IgD-negative memory B cell (primary cell): Measurements from ENCODE around the gene TPH1. TPM values are rescaled to one million over a fixed set of nuclear protein-coding genes. Genes with fewer than 3 reads are reported as not detected.
A peak's percentile ranks its signal among the peaks of the same experiment; 100 is the strongest.

Experiments used
- H3K27ac Mint-ChIP-seq, 3 donors: one replicate each; pipeline ENCODE4 v1.8.0; 2020 to 2022; ENCODE audit warnings: mild to moderate bottlenecking in 3 of 3, mixed read lengths in 3 of 3, moderate library complexity in 1 of 3
- H3K27me3 Mint-ChIP-seq: one replicate; pipeline ENCODE4 v1.8.0; 2021; ENCODE audit warnings: mixed read lengths
- H3K36me3 Mint-ChIP-seq: one replicate; pipeline ENCODE4 v1.8.0; 2020; ENCODE audit warnings: mild to moderate bottlenecking, mixed read lengths
- H3K4me1 Mint-ChIP-seq, 3 donors: one replicate each; pipeline ENCODE4 v1.8.0; 2020 to 2022; ENCODE audit warnings: mixed read lengths in 3 of 3, mild to moderate bottlenecking in 1 of 3
- H3K4me3 Mint-ChIP-seq, 4 donors: one replicate each; pipeline ENCODE4 v1.8.0; 2020 to 2022; ENCODE audit warnings: mild to moderate bottlenecking in 4 of 4, mixed read lengths in 4 of 4, moderate library complexity in 3 of 4
- H3K9me3 Mint-ChIP-seq, 3 donors: one replicate each; pipeline ENCODE4 v1.8.0; 2020 to 2021; ENCODE audit warnings: mixed read lengths in 3 of 3, mild to moderate bottlenecking in 1 of 3
- polyA plus RNA-seq: library from polyadenylated mRNA; unstranded; fragments of 300-500 nt; fragmentation: Illumina TruSeq; gene quantifications from one replicate; pipeline ENCODE4 v1.2.3, GENCODE V29; 2021

TPH1 gene
- polyA plus RNA-seq, 1 donor from 2014 or later = not detected

- Mint-ChIP-seq H3K4me3 (no peak overlapping the region), H3K27me3 (no peaks in the 10 kb centered on the region), H3K27ac (no peak overlapping the region), H3K36me3 (peaks cover 2% of the 10 kb centered on the region), H3K4me1 (peaks cover 0 to 3% (median 0%) of the 10 kb centered on the region in 3 donors), H3K9me3 (no peaks in the 10 kb centered on the region)
Measured at GRCh38 chr11:18063125-18063524, 17.1 kb upstream of the TPH1 start.

- H3K4me3 Mint-ChIP-seq = no peak overlapping the region
- no peaks in the 10 kb centered on the region for H3K9me3 Mint-ChIP-seq
- H3K36me3 Mint-ChIP-seq = peaks cover 2% of the 10 kb centered on the region
- no peaks in the 10 kb centered on the region for H3K27me3 Mint-ChIP-seq
- no peak overlapping the region for H3K27ac Mint-ChIP-seq
- peaks cover 0 to 3% (median 0%) of the 10 kb centered on the region in 3 donors for H3K4me1 Mint-ChIP-seq
Measured at GRCh38 chr11:18061351-18061750, 15.3 kb upstream of the TPH1 start.

- no peaks in the 10 kb centered on the region for H3K4me1 Mint-ChIP-seq
- H3K27ac Mint-ChIP-seq = no peak overlapping the region
- H3K36me3 Mint-ChIP-seq = no peaks in the 10 kb centered on the region
- no peaks in the 10 kb centered on the region for H3K9me3 Mint-ChIP-seq
- H3K27me3 Mint-ChIP-seq = no peaks in the 10 kb centered on the region
- H3K4me3 Mint-ChIP-seq = no peak overlapping the region
Measured at GRCh38 chr11:18056561-18057181, 10.6 kb upstream of the TPH1 start.

- no peaks in the 10 kb centered on the region for H3K9me3 Mint-ChIP-seq
- H3K4me1 Mint-ChIP-seq = peaks cover 0 to 6% (median 3%) of the 10 kb centered on the region in 3 donors
- no peak overlapping the region for H3K4me3 Mint-ChIP-seq
- no peaks in the 10 kb centered on the region for H3K27me3 Mint-ChIP-seq
- H3K36me3 Mint-ChIP-seq = no peaks in the 10 kb centered on the region
- no peak overlapping the region for H3K27ac Mint-ChIP-seq
Measured at GRCh38 chr11:18054511-18055103, 8.5 kb upstream of the TPH1 start.

- H3K27me3 Mint-ChIP-seq = peaks cover 9% of the 10 kb centered on the region
- peaks cover 3% of the 10 kb centered on the region for H3K36me3 Mint-ChIP-seq
- H3K4me3 Mint-ChIP-seq = no peak overlapping the region
- H3K9me3 Mint-ChIP-seq = peaks cover 2 to 5% (median 3%) of the 10 kb centered on the region in 3 donors
- no peak overlapping the region for H3K27ac Mint-ChIP-seq
- peaks cover 0 to 6% (median 3%) of the 10 kb centered on the region in 3 donors for H3K4me1 Mint-ChIP-seq
Measured at GRCh38 chr11:18050848-18051247, 4.8 kb upstream of the TPH1 start.

- no peaks in the 10 kb centered on the region for H3K9me3 Mint-ChIP-seq
- no peak overlapping the region for H3K27ac Mint-ChIP-seq
- peaks cover 3% of the 10 kb centered on the region for H3K36me3 Mint-ChIP-seq
- no peaks in the 10 kb centered on the region for H3K27me3 Mint-ChIP-seq
- no peaks in the 10 kb centered on the region for H3K4me1 Mint-ChIP-seq
- H3K4me3 Mint-ChIP-seq = no peak overlapping the region
Measured at GRCh38 chr11:18036456-18036855, 9.6 kb downstream of the TPH1 start.

- no peak overlapping the region for H3K4me3 Mint-ChIP-seq
- no peaks in the 10 kb centered on the region for H3K9me3 Mint-ChIP-seq
- no peaks in the 10 kb centered on the region for H3K4me1 Mint-ChIP-seq
- no peaks in the 10 kb centered on the region for H3K27me3 Mint-ChIP-seq
- H3K27ac Mint-ChIP-seq = no peak overlapping the region
- peaks cover 5% of the 10 kb centered on the region for H3K36me3 Mint-ChIP-seq
Measured at GRCh38 chr11:18027475-18027874, 18.6 kb downstream of the TPH1 start.

- Mint-ChIP-seq H3K27ac (no peak overlapping the region), H3K9me3 (no peaks in the 10 kb centered on the region), H3K4me3 (no peak overlapping the region)
Measured at GRCh38 chr11:18022419-18022818, 23.6 kb downstream of the TPH1 start.

GRCh38 chr11:18019650-18020049 lies 26.4 kb downstream of the TPH1 start:
- H3K4me3 Mint-ChIP-seq = no peak overlapping the region
- no peaks in the 10 kb centered on the region for H3K27me3 Mint-ChIP-seq

More at GRCh38 chr11:18022419-18022818, 23.6 kb downstream of the TPH1 start:
- no peaks in the 10 kb centered on the region for H3K27me3 Mint-ChIP-seq
- no peaks in the 10 kb centered on the region for H3K36me3 Mint-ChIP-seq
- no peaks in the 10 kb centered on the region for H3K4me1 Mint-ChIP-seq

GRCh38 chr11:18016789-18017188 lies 29.3 kb downstream of the TPH1 start:
- Mint-ChIP-seq H3K36me3 (peaks cover 3% of the 10 kb centered on the region), H3K27ac (no peak overlapping the region), H3K4me3 (peak overlapping the region in 1 of 4 donors; percentile 34), H3K27me3 (no peaks in the 10 kb centered on the region), H3K9me3 (peaks cover 0 to 2% (median 0%) of the 10 kb centered on the region in 3 donors), H3K4me1 (peaks cover 8 to 13% (median 12%) of the 10 kb centered on the region in 3 donors)

More at GRCh38 chr11:18019650-18020049, 26.4 kb downstream of the TPH1 start:
- Mint-ChIP-seq H3K36me3 (no peaks in the 10 kb centered on the region), H3K9me3 (no peaks in the 10 kb centered on the region), H3K4me1 (no peaks in the 10 kb centered on the region), H3K27ac (no peak overlapping the region)

GRCh38 chr11:18014876-18015275 lies 31.2 kb downstream of the TPH1 start:
- Mint-ChIP-seq H3K4me1 (peaks cover 10 to 17% (median 16%) of the 10 kb centered on the region in 3 donors), H3K4me3 (peak overlapping the region in 2 of 4 donors; percentile 24 to 95), H3K9me3 (peaks cover 0 to 5% (median 0%) of the 10 kb centered on the region in 3 donors), H3K36me3 (peaks cover 3% of the 10 kb centered on the region), H3K27me3 (no peaks in the 10 kb centered on the region), H3K27ac (peak overlapping the region in 1 of 3 donors; percentile 99)

- no peaks in the 10 kb centered on the region for H3K27me3 Mint-ChIP-seq
- H3K27ac Mint-ChIP-seq = peak overlapping the region; percentile 91 to 99 (median 97)
- peak overlapping the region; percentile 95 to 100 (median 100) for H3K4me3 Mint-ChIP-seq
- H3K36me3 Mint-ChIP-seq = peaks cover 3% of the 10 kb centered on the region
- peaks cover 10 to 17% (median 16%) of the 10 kb centered on the region in 3 donors for H3K4me1 Mint-ChIP-seq
- H3K9me3 Mint-ChIP-seq = peaks cover 0 to 5% (median 0%) of the 10 kb centered on the region in 3 donors
Measured at GRCh38 chr11:18013790-18014507, 32.1 kb downstream of the TPH1 start.

GRCh38 chr11:18012906-18013781 lies 32.9 kb downstream of the TPH1 start, which contains the start of gene SERGEF:
Gene SERGEF (minus strand): TSS chr11:18013047. CDS start chr11:18013010, 37 bp downstream.
- Mint-ChIP-seq H3K9me3 (peaks cover 0 to 5% (median 0%) of the 10 kb centered on the region in 3 donors), H3K4me1 (peaks cover 10 to 17% (median 16%) of the 10 kb centered on the region in 3 donors), H3K27me3 (no peaks in the 10 kb centered on the region), H3K27ac (peak within 1 kb of the TSS; percentile 91 to 99 (median 98)), H3K36me3 (peaks cover 3% of the 10 kb centered on the region), H3K4me3 (peak within 1 kb of the TSS; percentile 95 to 100 (median 100))

- Mint-ChIP-seq H3K36me3 (peaks cover 3% of the 10 kb centered on the region), H3K27ac (peak overlapping the region; percentile 57 to 98 (median 64)), H3K27me3 (no peaks in the 10 kb centered on the region), H3K9me3 (peaks cover 0 to 5% (median 0%) of the 10 kb centered on the region in 3 donors), H3K4me3 (peak overlapping the region; percentile 95 to 100 (median 100)), H3K4me1 (peaks cover 10 to 17% (median 16%) of the 10 kb centered on the region in 3 donors)
Measured at GRCh38 chr11:18012122-18012905, 33.8 kb downstream of the TPH1 start.
